DND-41 (cell line): ENCODE results near the gene CREM.

Experiments
- CTCF ChIP-seq: IDR thresholded peaks from 2 replicates; pipeline ENCODE4 v1.5.1; 2012; ENCODE audit warnings: borderline replicate concordance, low read length, moderate library complexity, mild to moderate bottlenecking; ENCODE audit not compliant: poor library complexity, severe bottlenecking; ENCODE audit errors: extremely low read depth
- EZH2 ChIP-seq: IDR thresholded peaks from 3 replicates; pipeline ENCODE4 v1.6.1; 2012; ENCODE audit warnings: borderline replicate concordance, low read depth, mild to moderate bottlenecking, moderate library complexity, low read length, inconsistent platforms; ENCODE audit not compliant: severe bottlenecking

GRCh38 chr10:35132727-35133126 lies 6.1 kb downstream of the CREM start:
- TF ChIP-seq CTCF (no peak), EZH2 (no peak)
